ENCODE data around the gene ABCE1.

GRCh38 chr4:145101091-145101490, 3.0 kb downstream of the ABCE1 start:
- TF ChIP-seq CTCF (IDR thresholded peaks at IDR 0.05) = no peak
- no peak for TF ChIP-seq POLR2A (IDR thresholded peaks at IDR 0.05)

All from thyroid gland (tissue), 4 donors.